Epidermal melanocyte (primary cell): ENCODE measurements around the gene DOK7.
"Not testable (repeated sequence)": the region's sequence is repeated elsewhere in the genome, so short reads cannot be mapped to it uniquely, and the experiment has no call there.

Source experiments
- DNase-seq: peaks from one replicate; pipeline ENCODE4 v3.0.0; 2011; ENCODE audit warnings: low spot score; ENCODE audit not compliant: insufficient read length

DOK7 gene

DNA sequence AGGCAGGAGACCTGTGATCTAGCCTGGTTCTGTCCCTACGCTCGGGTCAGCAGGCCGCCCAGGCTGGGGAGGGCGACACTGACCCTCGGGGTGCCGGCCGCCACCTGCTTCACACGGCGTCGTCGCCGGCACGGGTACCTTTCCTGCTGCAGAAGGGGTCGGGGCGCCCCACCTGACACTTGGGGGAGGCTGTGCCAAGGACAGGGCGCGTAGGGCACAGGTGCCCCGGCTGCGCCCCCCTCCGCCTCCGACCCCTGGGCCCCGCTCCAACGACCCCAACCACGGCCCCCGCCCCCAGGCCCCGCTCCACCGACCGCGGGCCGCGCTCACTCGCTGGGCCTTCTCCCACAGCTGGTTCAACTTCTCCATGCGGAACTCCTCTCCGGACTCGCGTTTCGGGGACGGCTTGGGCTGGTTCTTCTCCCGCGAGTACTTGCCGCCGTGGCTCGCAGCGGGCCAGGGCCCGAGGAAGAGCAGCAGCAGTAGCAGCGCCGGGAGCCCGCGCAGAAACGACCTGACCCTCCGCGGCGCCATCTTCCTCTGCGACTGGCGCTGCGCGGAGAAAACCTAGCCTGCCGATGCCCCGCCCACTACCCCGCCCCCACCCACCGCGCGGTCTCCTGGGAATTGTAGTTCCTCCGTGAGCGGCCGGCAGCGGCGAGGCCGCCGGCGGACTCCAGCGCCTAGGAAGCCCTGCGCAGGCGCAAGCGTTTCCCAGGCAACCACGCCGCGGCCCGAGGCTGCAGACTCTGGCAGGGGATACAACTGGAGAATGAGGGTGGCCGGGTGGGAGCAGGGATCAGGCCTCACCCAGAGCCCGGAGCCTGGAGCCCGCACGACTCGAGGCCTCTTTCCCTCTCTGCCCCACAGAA, 69.0 kb downstream of the DOK7 start, which contains the start of gene LRPAP1:
Gene LRPAP1, minus strand, starts transcription at position 544 of the 872 bp plus-strand sequence. Its CDS starts 10 bp downstream, at position 534.
- DNase-seq, result peak; percentile 100

GRCh38 chr4:3532751-3533422, 69.8 kb downstream of the DOK7 start:
- no peak for DNase-seq

GRCh38 chr4:3533423-3533820, 70.3 kb downstream of the DOK7 start:
- no peak for DNase-seq

DNA sequence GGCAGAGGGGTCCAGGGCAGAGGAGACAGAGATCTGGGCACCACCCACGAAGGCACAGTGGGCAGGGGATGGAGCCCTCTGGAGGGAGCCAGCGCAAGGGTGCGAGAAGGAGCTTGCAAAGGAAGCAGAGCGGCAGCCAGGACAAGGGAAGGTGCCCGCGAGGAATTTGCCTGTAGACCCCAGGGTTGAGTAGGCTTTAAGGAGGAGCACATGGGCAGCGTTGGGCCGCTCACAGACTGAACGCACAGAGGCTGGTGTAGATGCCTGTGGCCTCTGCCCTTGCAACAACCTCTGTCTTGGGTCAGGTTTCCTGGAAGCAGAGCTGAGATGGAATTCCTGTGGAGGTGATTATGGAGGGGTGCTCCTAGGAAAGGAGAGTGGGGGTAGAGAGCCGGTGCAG, 72.7 kb downstream of the DOK7 start:
- DNase-seq, result not testable (repeated sequence)

- DNase-seq, result not testable (repeated sequence)
Observed at GRCh38 chr4:3538906-3539305, 75.8 kb downstream of the DOK7 start.

DNA sequence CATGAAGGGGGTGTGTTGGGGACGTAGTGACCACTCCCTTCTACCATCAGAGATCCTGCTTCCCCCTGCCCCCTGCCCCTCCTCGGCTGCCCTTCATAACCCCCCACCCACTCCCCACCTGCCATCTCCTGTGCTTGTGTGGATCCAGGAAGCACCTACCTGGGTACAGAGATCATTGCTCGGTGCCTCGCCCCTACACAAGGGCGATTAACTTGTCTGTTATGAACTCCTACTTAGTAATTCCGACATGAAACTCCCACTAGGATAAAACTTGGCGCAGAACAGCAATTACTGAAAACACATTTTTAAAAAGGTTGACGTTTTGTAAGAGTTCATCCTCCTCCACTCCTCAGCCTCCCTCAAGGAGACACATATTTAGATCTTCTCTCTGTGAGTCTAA, 80.3 kb downstream of the DOK7 start:
- DNase-seq, result not testable (repeated sequence)
